Measurements from ENCODE around the gene AGAP3. TPM values are rescaled to one million over a fixed set of nuclear protein-coding genes. Genes with fewer than 3 reads are reported as not detected.

Gene AGAP3
- total and polyA plus RNA-seq, 12 donors = 40.2 to 93.4 (median 50.3) TPM

GRCh38 chr7:151070574-151070960 is 15.7 kb upstream of the AGAP3 start:
- DNase-seq (no peak), ATAC-seq (no peak)
- no peaks in the 10 kb centered on the region for H3K4me1 ChIP-seq
- no peaks in the 10 kb centered on the region for H3K9me3 ChIP-seq
- WGBS, 2 donors = 91% methylated on average over 15 of the region's 15 CpGs
- TF ChIP-seq CTCF (IDR thresholded peaks at IDR 0.05) = no peak
- intact Hi-C loops (cut with DNase I) = no loop called here
- no peak overlapping the region for H3K27ac ChIP-seq
- H3K36me3 ChIP-seq = peaks cover 0 to 100% (median 59%) of the 10 kb centered on the region in 9 donors
- no peak overlapping the region for H3K4me3 ChIP-seq
- no peaks in the 10 kb centered on the region for H3K27me3 ChIP-seq

GRCh38 chr7:151071032-151071866 is 15.0 kb upstream of the AGAP3 start:
- no peaks in the 10 kb centered on the region for H3K9me3 ChIP-seq
- TF ChIP-seq CTCF (IDR thresholded peaks at IDR 0.05) = no peak
- H3K27ac ChIP-seq = no peak overlapping the region
- no peak for ATAC-seq
- no peak overlapping the region for H3K4me3 ChIP-seq
- no peak for DNase-seq
- H3K36me3 ChIP-seq = peaks cover 0 to 100% (median 60%) of the 10 kb centered on the region in 9 donors
- intact Hi-C loops (cut with DNase I) = no loop called here
- no peaks in the 10 kb centered on the region for H3K27me3 ChIP-seq
- peaks cover 0 to 2% (median 0%) of the 10 kb centered on the region in 9 donors for H3K4me1 ChIP-seq
- WGBS, 2 donors = 87 to 90% methylated on average over 39 of the region's 39 CpGs

GRCh38 chr7:151073990-151074389 is 12.3 kb upstream of the AGAP3 start:
- intact Hi-C loops (cut with DNase I) = no loop called here
- Histone ChIP-seq H3K9me3 (no peaks in the 10 kb centered on the region), H3K4me3 (no peak overlapping the region), H3K27ac (no peak overlapping the region), H3K4me1 (peaks cover 8 to 27% (median 25%) of the 10 kb centered on the region in 9 donors), H3K36me3 (peaks cover 0 to 89% (median 33%) of the 10 kb centered on the region in 9 donors), H3K27me3 (no peaks in the 10 kb centered on the region)
- ATAC-seq (no peak), DNase-seq (no peak)
- TF ChIP-seq CTCF (IDR thresholded peaks at IDR 0.05) = no peak
- WGBS, 2 donors = 88 to 93% methylated on average over 17 of the region's 17 CpGs

- 91 to 92% methylated on average over 26 of the region's 26 CpGs for WGBS, 2 donors
- no peak for ATAC-seq
Observed at GRCh38 chr7:151074817-151075661, 11.2 kb upstream of the AGAP3 start.

More at GRCh38 chr7:151074817-151075661, 11.2 kb upstream of the AGAP3 start:
- H3K27me3 ChIP-seq = no peaks in the 10 kb centered on the region
- TF ChIP-seq CTCF (IDR thresholded peaks at IDR 0.05) = no peak
- no peak overlapping the region for H3K4me3 ChIP-seq
- H3K36me3 ChIP-seq = peaks cover 0 to 79% (median 33%) of the 10 kb centered on the region in 9 donors
- intact Hi-C loops (cut with DNase I) = no loop called here
- H3K27ac ChIP-seq = no peak overlapping the region
- no peaks in the 10 kb centered on the region for H3K9me3 ChIP-seq
- no peak for DNase-seq
- H3K4me1 ChIP-seq = peaks cover 16 to 38% (median 35%) of the 10 kb centered on the region in 9 donors

Data from heart right ventricle (tissue), 16 donors.